ENCODE measurements around the gene PARVA. TPM values are rescaled to one million over a fixed set of nuclear protein-coding genes. Genes with fewer than 3 reads are reported as not detected.

The PARVA gene
- total RNA-seq, 4 donors from 2014 or later: 181 to 228 (median 210) TPM

DNA sequence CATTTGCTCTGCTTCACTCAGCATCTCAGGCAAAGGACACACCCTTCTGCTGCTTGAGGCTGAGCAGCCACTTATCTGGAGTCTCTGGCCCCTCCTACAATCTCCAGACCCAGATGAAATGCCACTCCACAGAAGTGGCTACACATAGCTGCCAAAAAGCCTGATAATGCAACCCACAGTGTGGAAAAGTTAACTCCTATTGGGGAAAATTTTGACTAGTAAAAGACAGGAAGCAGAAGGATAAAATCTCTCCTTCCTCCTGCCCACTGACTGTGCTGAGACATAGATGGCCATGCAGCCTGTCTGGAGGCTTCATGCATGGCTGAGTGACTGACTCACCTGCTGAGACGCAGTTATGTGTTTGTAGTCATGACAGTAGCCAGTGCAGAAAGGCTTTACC, 204.6 kb downstream of the PARVA start:
- Histone ChIP-seq H3K27me3 (no peaks in the 10 kb centered on the region), H3K9me3 (no peaks in the 10 kb centered on the region), H3K4me3 (no peak overlapping the region), H3K36me3 (no peaks in the 10 kb centered on the region), H3K4me1 (peaks cover 6 to 17% (median 16%) of the 10 kb centered on the region in 4 donors), H3K27ac (replicated peaks in 1 of 4) (no peak overlapping the region)
- WGBS: 77% methylated on average over 1 of the region's 1 CpG
- no peak for DNase-seq (ENCODE audit: extremely low spot score)
- TF ChIP-seq, protein P1, sequence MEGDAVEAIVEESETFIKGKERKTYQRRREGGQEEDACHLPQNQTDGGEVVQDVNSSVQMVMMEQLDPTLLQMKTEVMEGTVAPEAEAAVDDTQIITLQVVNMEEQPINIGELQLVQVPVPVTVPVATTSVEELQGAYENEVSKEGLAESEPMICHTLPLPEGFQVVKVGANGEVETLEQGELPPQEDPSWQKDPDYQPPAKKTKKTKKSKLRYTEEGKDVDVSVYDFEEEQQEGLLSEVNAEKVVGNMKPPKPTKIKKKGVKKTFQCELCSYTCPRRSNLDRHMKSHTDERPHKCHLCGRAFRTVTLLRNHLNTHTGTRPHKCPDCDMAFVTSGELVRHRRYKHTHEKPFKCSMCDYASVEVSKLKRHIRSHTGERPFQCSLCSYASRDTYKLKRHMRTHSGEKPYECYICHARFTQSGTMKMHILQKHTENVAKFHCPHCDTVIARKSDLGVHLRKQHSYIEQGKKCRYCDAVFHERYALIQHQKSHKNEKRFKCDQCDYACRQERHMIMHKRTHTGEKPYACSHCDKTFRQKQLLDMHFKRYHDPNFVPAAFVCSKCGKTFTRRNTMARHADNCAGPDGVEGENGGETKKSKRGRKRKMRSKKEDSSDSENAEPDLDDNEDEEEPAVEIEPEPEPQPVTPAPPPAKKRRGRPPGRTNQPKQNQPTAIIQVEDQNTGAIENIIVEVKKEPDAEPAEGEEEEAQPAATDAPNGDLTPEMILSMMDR (IDR thresholded peaks at IDR 0.05): no peak
- TF ChIP-seq POLR2A (IDR thresholded peaks at IDR 0.05; ENCODE audit: low read depth) (no peak), EP300 (IDR thresholded peaks at IDR 0.05) (no peak), POLR2AphosphoS5 (IDR thresholded peaks at IDR 0.05) (no peak)
- intact Hi-C loops (cut with DNase I): no loop called here

All from esophagus muscularis mucosa (tissue), 4 donors.